Upper lobe of left lung (tissue), 6 donors: ENCODE results near the gene DDN. TPM values are rescaled to one million over a fixed set of nuclear protein-coding genes. Genes with fewer than 3 reads are reported as not detected.
A peak's percentile ranks its signal among the peaks of the same experiment; 100 is the strongest.

Source experiments
- ATAC-seq, 2 donors: fragments of 200-7000 bp; cut with Tn5 transposase; one replicate each; pipeline ENCODE4 v1.9.1; 2022; ENCODE audit warnings: mild to moderate bottlenecking in 2 of 2, moderate library complexity in 2 of 2; ENCODE audit not compliant: low FRiP score in 2 of 2
- DNase-seq, 2 donors: peaks; one replicate each; pipeline ENCODE4 v3.0.0-alpha.2; 2019 to 2020
- H3K27ac ChIP-seq, 4 donors: fragments of 200-600 bp; sonication (generic); one replicate each; pipeline ENCODE4 v1.5.1; 2016 to 2019
- H3K27me3 ChIP-seq, 4 donors: fragments of 200-600 bp; sonication (generic); one replicate each; pipeline ENCODE4 v1.5.1; 2017 to 2019
- H3K36me3 ChIP-seq, 4 donors: fragments of 200-600 bp; sonication (generic); one replicate each; pipeline ENCODE4 v1.5.1; 2016 to 2019
- H3K4me1 ChIP-seq, 4 donors: fragments of 200-600 bp; sonication (generic); one replicate each; pipeline ENCODE4 v1.5.1; 2018 to 2019
- H3K4me3 ChIP-seq, 4 donors: fragments of 200-600 bp; sonication (generic); one replicate each; pipeline ENCODE4 v1.5.1; 2017 to 2019; ENCODE audit warnings: mild to moderate bottlenecking in 2 of 4, moderate library complexity in 1 of 4
- H3K9me3 ChIP-seq, 4 donors: fragments of 200-600 bp; sonication (generic); one replicate each; pipeline ENCODE4 v1.5.1; 2018 to 2019
- CTCF ChIP-seq, 6 experiments: fragments of 450-650 bp in 4 of 6; fragments of 200-600 bp in 2 of 6; sonication (generic) in 2 of 6; IDR thresholded peaks; one replicate each; pipeline ENCODE4 v1.5.1; 2016 to 2019; ENCODE audit warnings: antibody characterized with exemption in 6 of 6
- EP300 ChIP-seq, 4 donors: sonication (generic); formaldehyde crosslinking; IDR thresholded peaks; one replicate each; pipeline ENCODE4 v1.5.1; 2017; ENCODE audit warnings: antibody characterized with exemption in 4 of 4, control low read depth in 2 of 4
- POLR2A ChIP-seq, 4 donors: fragments of 450-650 bp; IDR thresholded peaks; one replicate each; pipeline ENCODE4 v1.5.1; 2016 to 2017; ENCODE audit warnings: antibody characterized with exemption in 4 of 4, mild to moderate bottlenecking in 2 of 4
- POLR2AphosphoS5 ChIP-seq, 2 donors: sonication (generic); formaldehyde crosslinking; IDR thresholded peaks; one replicate each; pipeline ENCODE4 v1.5.1; 2017; ENCODE audit warnings: antibody characterized with exemption in 2 of 2
- WGBS, 2 donors: methylation state at CpG; one replicate each; pipeline ENCODE4 v1.1.5; 2017 to 2018; 5-methylcytosine and 5-hydroxymethylcytosine counted together
- total RNA-seq, 6 donors: library from RNA; depleted of rRNA in 4 of 6; stranded (reverse); fragments of >200 nt in 4 of 6; gene quantifications; one replicate each; pipeline versions ENCODE4 v1.1.0 to v1.2.1, GENCODE V29; 2016 to 2021
- donor health status: DM: no; HTN: no; CAD: no; lungs with moderate emphysema.
- donor health status: DM: no; HTN: yes; CAD: no; lungs with severe emphysema.

Gene DDN
- total RNA-seq, 6 donors from 2014 or later: 0.13 to 0.30 (median 0.18) TPM; not detected in 2

DNA sequence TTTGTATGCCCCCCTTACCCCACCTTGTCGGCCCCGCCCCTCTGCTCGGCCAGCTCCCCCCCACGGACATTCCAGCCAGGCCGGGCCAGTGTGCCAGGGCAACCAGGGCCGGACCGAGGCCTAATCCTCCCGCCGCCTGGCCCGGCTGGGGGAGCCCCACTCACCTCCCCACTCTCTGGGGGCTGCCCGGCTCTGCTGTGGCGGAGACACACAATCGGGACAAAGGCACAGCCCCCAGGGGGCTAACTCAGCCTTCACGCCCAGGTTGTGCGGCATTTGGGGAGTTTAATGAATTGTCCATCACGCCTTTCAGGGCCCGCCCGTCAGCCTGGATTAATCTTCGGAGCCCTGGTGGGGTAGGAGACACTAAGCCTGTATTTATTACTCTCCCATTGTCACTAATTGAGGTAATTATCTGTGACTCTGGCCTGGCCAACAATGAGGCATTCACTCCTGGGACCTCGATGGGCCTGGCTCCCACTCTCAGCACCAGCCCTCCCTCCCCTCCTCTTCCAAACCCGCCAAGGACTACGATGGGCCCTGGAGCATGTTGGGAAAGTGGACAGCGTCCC lies 12.4 kb downstream of the DDN start:
- no peaks in the 10 kb centered on the region for H3K4me1 ChIP-seq
- DNase-seq (peak in 1 of 2 donors; percentile 68), ATAC-seq (no peak)
- peaks cover 0 to 14% (median 0%) of the 10 kb centered on the region in 4 donors for H3K27me3 ChIP-seq
- no peaks in the 10 kb centered on the region for H3K36me3 ChIP-seq
- no peak overlapping the region for H3K4me3 ChIP-seq
- TF ChIP-seq POLR2AphosphoS5 (IDR thresholded peaks at IDR 0.05) (no peak), EP300 (IDR thresholded peaks at IDR 0.05) (no peak), POLR2A (IDR thresholded peaks at IDR 0.05) (no peak), CTCF (IDR thresholded peaks at IDR 0.05) (no peak)
- no peaks in the 10 kb centered on the region for H3K9me3 ChIP-seq
- 42 to 50% methylated on average over 9 to 18 of the region's 23 CpGs for WGBS, 2 donors
- H3K27ac ChIP-seq: no peak overlapping the region

DNA sequence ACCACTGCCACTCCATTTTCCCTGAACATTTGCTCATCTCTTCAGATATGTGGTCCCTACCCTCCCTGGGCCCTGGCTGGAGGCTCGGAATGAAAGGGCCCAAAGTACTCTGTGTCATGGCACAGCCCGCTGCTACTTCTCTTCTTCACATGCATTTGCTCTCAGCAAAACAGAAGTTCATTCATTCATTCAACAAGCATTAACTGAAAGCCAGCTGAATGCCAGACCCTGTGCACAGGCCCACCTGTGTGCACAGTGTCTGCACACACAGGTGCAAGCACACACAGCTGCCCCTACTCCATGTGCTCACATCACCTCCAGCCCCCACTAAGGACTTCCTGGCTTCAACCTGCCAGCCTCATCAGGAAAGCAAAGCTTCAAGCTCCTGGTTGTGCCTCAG lies 13.3 kb downstream of the DDN start:
- peaks cover 6 to 9% (median 8%) of the 10 kb centered on the region in 4 donors for H3K4me1 ChIP-seq
- 71 to 74% methylated on average over 2 of the region's 2 CpGs for WGBS, 2 donors
- no peak overlapping the region for H3K4me3 ChIP-seq
- no peak for ATAC-seq
- H3K27ac ChIP-seq: no peak overlapping the region
- H3K27me3 ChIP-seq: peaks cover 0 to 23% (median 5%) of the 10 kb centered on the region in 4 donors
- TF ChIP-seq EP300 (IDR thresholded peaks at IDR 0.05) (no peak), POLR2AphosphoS5 (IDR thresholded peaks at IDR 0.05) (no peak), POLR2A (IDR thresholded peaks at IDR 0.05) (no peak), CTCF (IDR thresholded peaks at IDR 0.05) (no peak)
- no peak for DNase-seq
- H3K9me3 ChIP-seq: no peaks in the 10 kb centered on the region
- H3K36me3 ChIP-seq: no peaks in the 10 kb centered on the region

DNA sequence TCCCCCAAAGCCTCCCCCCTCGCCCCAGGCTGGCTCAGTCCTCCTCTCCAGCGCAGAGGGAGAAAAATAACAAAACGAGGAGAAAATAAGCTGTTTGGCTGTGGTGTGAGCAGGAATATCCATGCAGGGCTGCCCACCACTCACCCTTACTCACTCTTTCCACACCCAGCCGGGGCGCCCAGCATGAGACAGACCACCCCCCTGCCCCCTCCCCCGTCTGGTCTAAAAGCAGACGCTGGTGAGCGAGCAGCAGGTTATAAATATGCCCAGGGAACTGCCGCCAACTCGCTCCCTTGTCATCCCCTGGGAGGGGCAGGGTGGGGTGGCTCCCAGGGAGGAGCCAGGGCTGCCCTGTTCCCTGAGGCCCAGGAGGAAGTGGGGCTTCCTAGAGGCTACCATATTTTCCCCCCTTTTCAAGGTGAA lies 13.7 kb downstream of the DDN start:
- H3K4me3 ChIP-seq: no peak overlapping the region
- 33 to 57% methylated on average over 5 to 10 of the region's 10 CpGs for WGBS, 2 donors
- H3K27me3 ChIP-seq: peaks cover 0 to 26% (median 9%) of the 10 kb centered on the region in 4 donors
- ATAC-seq: no peak
- H3K9me3 ChIP-seq: no peaks in the 10 kb centered on the region
- H3K27ac ChIP-seq: no peak overlapping the region
- DNase-seq: peak in 1 of 2 donors; percentile 45
- TF ChIP-seq EP300 (IDR thresholded peaks at IDR 0.05): no peak
- TF ChIP-seq POLR2AphosphoS5 (IDR thresholded peaks at IDR 0.05): no peak
- no peak for TF ChIP-seq CTCF (IDR thresholded peaks at IDR 0.05)
- TF ChIP-seq POLR2A (IDR thresholded peaks at IDR 0.05): no peak
- H3K4me1 ChIP-seq: peaks cover 10 to 13% (median 12%) of the 10 kb centered on the region in 4 donors
- H3K36me3 ChIP-seq: no peaks in the 10 kb centered on the region

DNA sequence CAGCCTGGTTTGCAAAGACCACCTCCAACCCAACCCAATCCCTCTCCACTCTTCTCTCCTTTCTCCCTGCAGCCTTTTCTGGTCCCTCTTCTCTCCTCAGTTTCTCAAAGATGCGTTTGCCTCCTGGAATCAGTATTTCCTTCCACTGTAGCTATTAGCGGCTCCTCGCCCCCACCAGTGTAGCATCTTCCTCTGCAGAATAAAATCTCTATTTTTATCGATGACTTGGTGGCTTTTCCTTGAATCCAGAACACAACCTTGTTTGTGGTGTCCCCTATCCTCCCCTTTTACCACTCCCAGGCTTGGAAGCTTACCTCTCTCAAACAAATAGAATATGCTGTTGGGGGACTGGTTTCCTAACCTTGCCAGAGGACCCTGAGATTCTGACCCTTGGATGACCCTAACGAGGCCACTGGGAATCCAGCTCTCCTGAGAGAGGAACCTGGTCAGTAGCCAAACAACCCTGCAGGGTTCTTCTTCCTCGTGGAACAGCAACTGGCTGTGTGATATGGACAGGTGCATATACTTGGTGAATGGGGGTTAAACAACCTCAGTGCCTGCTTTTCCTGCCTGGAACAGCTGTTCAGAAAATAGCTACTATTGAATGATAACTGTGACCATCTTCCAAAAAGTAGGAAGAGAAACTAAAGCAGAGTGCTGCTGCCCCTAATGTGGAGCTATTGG lies 16.6 kb downstream of the DDN start:
- no peak overlapping the region for H3K27ac ChIP-seq
- DNase-seq: no peak
- H3K4me1 ChIP-seq: peaks cover 39 to 42% (median 41%) of the 10 kb centered on the region in 4 donors
- H3K27me3 ChIP-seq: peaks cover 0 to 56% (median 34%) of the 10 kb centered on the region in 4 donors
- H3K36me3 ChIP-seq: no peaks in the 10 kb centered on the region
- ATAC-seq: no peak
- H3K9me3 ChIP-seq: no peaks in the 10 kb centered on the region
- TF ChIP-seq POLR2AphosphoS5 (IDR thresholded peaks at IDR 0.05): no peak
- TF ChIP-seq EP300 (IDR thresholded peaks at IDR 0.05): no peak
- TF ChIP-seq CTCF (IDR thresholded peaks at IDR 0.05): no peak
- TF ChIP-seq POLR2A (IDR thresholded peaks at IDR 0.05): no peak
- no peak overlapping the region for H3K4me3 ChIP-seq
- WGBS, 2 donors: 57 to 59% methylated on average over 6 of the region's 6 CpGs
